Upper lobe of right lung (tissue), 1 donor: Measurements from ENCODE around the gene ACOT9. TPM values are rescaled to one million over a fixed set of nuclear protein-coding genes. Genes with fewer than 3 reads are reported as not detected.
A peak's percentile ranks its signal among the peaks of the same experiment; 100 is the strongest.

Experiments
- ATAC-seq: fragments of 200-7000 bp; cut with Tn5 transposase; one replicate; pipeline ENCODE4 v1.9.1; 2020; ENCODE audit warnings: mild to moderate bottlenecking, moderate library complexity
- DNase-seq: peaks from one replicate; pipeline ENCODE4 v3.0.0-alpha.2; 2020
- H3K27ac ChIP-seq: fragments of 200-600 bp; one replicate; pipeline ENCODE4 v1.8.0; 2022
- H3K27me3 ChIP-seq: fragments of 200-600 bp; one replicate; pipeline ENCODE4 v1.8.0; 2022; ENCODE audit warnings: mild to moderate bottlenecking
- H3K36me3 ChIP-seq: fragments of 200-600 bp; one replicate; pipeline ENCODE4 v1.8.0; 2022
- H3K4me1 ChIP-seq: fragments of 200-600 bp; one replicate; pipeline ENCODE4 v1.8.0; 2022
- H3K4me3 ChIP-seq: fragments of 200-600 bp; one replicate; pipeline ENCODE4 v1.8.0; 2022; ENCODE audit warnings: mild to moderate bottlenecking
- H3K9me3 ChIP-seq: fragments of 200-600 bp; one replicate; pipeline ENCODE4 v1.8.0; 2022
- intact Hi-C: fragments of 100-400 bp; cut with DNase I; formaldehyde crosslinking; loops from one replicate; pipeline ENCODE4 v1.11.0; 2022
- total RNA-seq: library from RNA; stranded (reverse); fragmentation: NEBNext Ultra II Directional; extraction: Animal tissue kit (Norgen Biotek cat#: 25700); gene quantifications from one replicate; pipeline ENCODE4 v1.2.1, GENCODE V29; 2021
- TF ChIP-seq, protein P1 (sequence below): fragments of 200-600 bp; IDR thresholded peaks from one replicate; pipeline ENCODE4 v1.8.0; 2022; ENCODE audit warnings: antibody characterized with exemption
- donor health status: DM: no; HTN: yes; CAD: no; lungs with severe emphysema.

Gene ACOT9
- total RNA-seq, 1 donor from 2014 or later: 42.0 TPM

DNA sequence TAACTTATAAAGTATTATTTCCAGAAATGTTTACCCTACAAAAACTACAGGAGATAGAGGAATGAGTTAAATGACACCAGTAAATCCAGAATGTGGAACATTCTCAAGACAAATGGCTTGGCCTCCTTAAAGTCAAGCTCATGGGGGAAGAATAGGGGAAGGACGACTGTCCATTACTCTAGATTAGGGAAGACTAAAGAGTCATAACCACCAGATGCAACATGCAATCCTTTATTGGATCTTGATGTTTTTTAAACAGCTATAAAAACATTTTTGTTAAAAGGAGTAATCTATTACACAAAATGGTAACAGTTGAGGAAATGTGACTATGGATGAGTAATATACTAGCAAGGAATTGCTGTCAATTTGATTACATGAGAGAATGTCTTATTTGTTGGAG, 11.1 kb downstream of the ACOT9 start:
- Histone ChIP-seq H3K36me3 (peaks cover 23% of the 10 kb centered on the region), H3K9me3 (no peaks in the 10 kb centered on the region), H3K4me1 (no peaks in the 10 kb centered on the region), H3K4me3 (no peak overlapping the region), H3K27me3 (no peaks in the 10 kb centered on the region), H3K27ac (no peak overlapping the region)
- TF ChIP-seq, protein P1, sequence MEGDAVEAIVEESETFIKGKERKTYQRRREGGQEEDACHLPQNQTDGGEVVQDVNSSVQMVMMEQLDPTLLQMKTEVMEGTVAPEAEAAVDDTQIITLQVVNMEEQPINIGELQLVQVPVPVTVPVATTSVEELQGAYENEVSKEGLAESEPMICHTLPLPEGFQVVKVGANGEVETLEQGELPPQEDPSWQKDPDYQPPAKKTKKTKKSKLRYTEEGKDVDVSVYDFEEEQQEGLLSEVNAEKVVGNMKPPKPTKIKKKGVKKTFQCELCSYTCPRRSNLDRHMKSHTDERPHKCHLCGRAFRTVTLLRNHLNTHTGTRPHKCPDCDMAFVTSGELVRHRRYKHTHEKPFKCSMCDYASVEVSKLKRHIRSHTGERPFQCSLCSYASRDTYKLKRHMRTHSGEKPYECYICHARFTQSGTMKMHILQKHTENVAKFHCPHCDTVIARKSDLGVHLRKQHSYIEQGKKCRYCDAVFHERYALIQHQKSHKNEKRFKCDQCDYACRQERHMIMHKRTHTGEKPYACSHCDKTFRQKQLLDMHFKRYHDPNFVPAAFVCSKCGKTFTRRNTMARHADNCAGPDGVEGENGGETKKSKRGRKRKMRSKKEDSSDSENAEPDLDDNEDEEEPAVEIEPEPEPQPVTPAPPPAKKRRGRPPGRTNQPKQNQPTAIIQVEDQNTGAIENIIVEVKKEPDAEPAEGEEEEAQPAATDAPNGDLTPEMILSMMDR: no peak
- intact Hi-C loops: no loop called here
- no peak for DNase-seq
- ATAC-seq: no peak

DNA sequence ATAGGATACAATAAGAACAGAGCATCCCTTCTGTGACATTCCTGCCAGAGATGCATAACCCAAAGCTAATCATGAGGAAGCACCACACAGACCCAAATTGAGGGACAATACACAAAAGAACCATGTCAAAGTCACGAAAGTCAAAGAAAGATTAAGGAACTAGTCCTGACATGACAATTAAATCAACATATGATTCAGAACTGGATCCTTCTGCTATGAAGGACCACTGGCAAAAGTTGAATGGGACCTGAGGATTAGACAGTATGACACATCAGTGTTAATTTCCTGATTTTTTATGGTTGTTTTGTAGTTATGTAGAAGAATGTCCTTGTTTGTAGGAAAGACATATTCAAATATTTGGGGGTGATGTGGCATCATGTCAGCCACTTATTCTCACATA, 13.9 kb downstream of the ACOT9 start:
- Histone ChIP-seq H3K4me3 (no peak overlapping the region), H3K4me1 (no peaks in the 10 kb centered on the region), H3K36me3 (peaks cover 23% of the 10 kb centered on the region), H3K9me3 (no peaks in the 10 kb centered on the region), H3K27ac (no peak overlapping the region), H3K27me3 (no peaks in the 10 kb centered on the region)
- TF ChIP-seq, protein P1: no peak
- ATAC-seq: no peak
- DNase-seq: no peak
- intact Hi-C loops: no loop called here

DNA sequence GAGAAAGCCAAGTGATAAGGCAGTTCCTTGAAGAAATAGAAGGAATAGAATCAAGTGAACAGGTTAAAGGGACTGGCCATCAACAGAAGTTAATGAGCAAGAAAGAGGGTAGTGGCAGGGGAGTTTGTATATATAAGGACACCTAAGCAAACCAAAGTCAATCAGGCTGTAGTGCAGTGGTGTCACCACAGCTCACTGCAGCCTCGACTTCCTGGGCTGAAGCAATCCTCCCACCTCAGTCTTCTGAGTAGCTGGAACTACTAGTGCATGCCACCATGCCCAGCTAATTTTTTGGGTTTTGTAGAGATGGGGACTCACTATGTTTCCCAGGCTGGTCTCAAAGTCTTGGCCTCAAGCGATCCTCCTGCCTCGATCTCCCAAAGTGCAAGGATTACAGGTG, 15.9 kb downstream of the ACOT9 start:
- intact Hi-C loops: no loop called here
- ATAC-seq (no peak), DNase-seq (no peak)
- Histone ChIP-seq H3K4me3 (no peak overlapping the region), H3K27ac (no peak overlapping the region), H3K9me3 (no peaks in the 10 kb centered on the region), H3K27me3 (no peaks in the 10 kb centered on the region), H3K4me1 (no peaks in the 10 kb centered on the region), H3K36me3 (peaks cover 34% of the 10 kb centered on the region)
- TF ChIP-seq, protein P1: no peak

DNA sequence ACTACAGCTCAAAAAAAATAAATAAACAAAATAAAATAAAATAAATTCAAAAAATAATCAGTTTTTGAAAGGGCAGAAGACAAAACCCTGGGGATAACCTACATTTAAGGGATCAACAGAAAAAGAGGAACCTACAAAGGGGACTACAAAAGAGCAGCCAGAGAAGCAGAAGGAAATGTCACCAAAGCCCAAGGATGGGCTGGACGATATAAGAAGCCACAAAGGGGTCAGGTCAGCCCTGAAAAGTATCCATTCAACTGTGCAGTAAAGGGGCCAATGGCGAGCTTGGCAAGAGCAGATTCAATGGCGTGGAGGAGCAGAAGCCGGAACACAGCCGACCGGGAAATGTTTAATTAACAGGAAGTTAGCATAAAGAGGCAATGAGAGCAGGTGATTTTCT, 16.9 kb downstream of the ACOT9 start:
- H3K4me3 ChIP-seq: no peak overlapping the region
- intact Hi-C loops: no loop called here
- H3K36me3 ChIP-seq: peaks cover 44% of the 10 kb centered on the region
- no peak for DNase-seq
- no peaks in the 10 kb centered on the region for H3K27me3 ChIP-seq
- ATAC-seq: peak; percentile 44
- TF ChIP-seq, protein P1: no peak
- H3K9me3 ChIP-seq: no peaks in the 10 kb centered on the region
- no peak overlapping the region for H3K27ac ChIP-seq
- H3K4me1 ChIP-seq: no peaks in the 10 kb centered on the region

DNA sequence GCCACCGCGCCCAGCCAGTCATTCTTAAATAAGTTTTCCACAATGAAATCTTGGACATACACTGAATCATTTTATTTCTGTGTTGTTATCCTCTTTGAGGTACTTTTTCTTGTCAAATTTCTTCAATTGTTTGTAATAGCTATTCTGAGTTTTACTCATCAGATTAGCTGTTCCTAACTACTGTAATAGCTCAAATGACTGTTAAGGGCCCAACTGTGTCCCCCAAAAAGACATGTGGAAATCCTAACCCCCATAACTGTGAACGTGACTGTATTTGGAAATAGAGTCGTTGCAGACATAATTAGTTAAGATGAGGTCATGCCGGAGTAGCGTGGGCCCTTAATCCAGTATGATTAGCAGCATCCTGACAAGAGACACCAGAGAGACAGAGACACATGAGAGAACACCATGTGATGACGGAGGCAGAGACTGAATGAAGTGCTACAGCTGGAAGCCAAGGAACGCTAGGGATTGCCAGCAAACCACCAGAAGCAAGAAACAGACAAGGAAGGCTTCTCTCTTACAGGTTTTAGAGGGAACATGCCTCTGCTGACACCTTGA, 22.9 kb downstream of the ACOT9 start:
- DNase-seq: no peak
- H3K27me3 ChIP-seq: no peaks in the 10 kb centered on the region
- TF ChIP-seq, protein P1: no peak
- intact Hi-C loops: no loop called here
- no peak overlapping the region for H3K27ac ChIP-seq
- H3K36me3 ChIP-seq: peaks cover 25% of the 10 kb centered on the region
- no peak for ATAC-seq
- H3K4me3 ChIP-seq: no peak overlapping the region
- no peaks in the 10 kb centered on the region for H3K4me1 ChIP-seq
- H3K9me3 ChIP-seq: no peaks in the 10 kb centered on the region

DNA sequence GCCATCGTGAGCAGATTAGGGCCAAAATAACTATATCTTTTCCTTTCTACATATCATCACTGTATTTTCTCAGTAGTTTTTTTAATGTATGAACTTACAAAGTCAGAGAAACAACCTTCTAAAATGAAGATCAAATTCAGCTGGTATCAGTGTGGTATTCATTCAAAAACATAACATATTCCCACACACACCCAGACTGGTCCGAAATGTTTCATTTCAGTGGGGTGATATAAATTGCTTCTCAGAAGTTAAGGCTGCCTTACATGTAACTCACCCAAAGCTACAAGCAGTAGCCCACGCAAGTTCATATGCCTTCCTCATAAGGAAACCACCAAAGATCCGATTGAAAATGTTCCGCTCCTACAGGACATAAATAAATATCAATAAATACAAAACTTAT, 37.8 kb downstream of the ACOT9 start:
- DNase-seq (no peak), ATAC-seq (no peak)
- TF ChIP-seq, protein P1: no peak
- peaks cover 41% of the 10 kb centered on the region for H3K36me3 ChIP-seq
- H3K27me3 ChIP-seq: no peaks in the 10 kb centered on the region
- intact Hi-C loops: no loop called here
- no peak overlapping the region for H3K27ac ChIP-seq
- H3K4me3 ChIP-seq: no peak overlapping the region
- no peaks in the 10 kb centered on the region for H3K4me1 ChIP-seq
- no peaks in the 10 kb centered on the region for H3K9me3 ChIP-seq
